Measurements from ENCODE around the gene PHF10.
A peak's percentile ranks its signal among the peaks of the same experiment; 100 is the strongest.

PHF10 gene

GRCh38 chr6:169669889-169670288 lies 54.4 kb downstream of the PHF10 start:
- peak; percentile 74 for DNase-seq

- DNase-seq: no peak
These were observed 55.2 kb downstream of the PHF10 start for GRCh38 chr6:169669147-169669546.

- DNase-seq: no peak
These were observed 56.0 kb downstream of the PHF10 start for GRCh38 chr6:169668203-169668847.

GRCh38 chr6:169667716-169668115 lies 56.6 kb downstream of the PHF10 start:
- DNase-seq: no peak

DNA sequence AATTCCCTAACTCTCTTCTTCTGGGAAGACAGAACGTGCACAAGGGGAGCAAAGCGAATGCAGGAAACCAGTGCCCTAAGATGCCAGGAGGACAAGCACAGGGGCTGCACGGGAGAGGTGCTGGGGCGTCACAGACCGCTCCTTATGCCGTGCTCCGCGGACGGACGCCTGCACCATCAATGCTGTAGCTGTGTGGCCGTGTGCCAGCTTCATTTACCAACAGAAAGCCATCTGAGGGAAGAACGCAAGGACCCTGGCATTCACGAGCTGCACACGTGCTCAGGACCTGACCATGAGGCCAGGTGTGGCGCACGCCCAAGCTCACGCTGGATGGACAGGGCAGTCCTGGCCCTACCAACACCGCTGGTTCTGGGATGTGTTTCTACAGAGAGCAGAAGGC lies 57.9 kb downstream of the PHF10 start:
- DNase-seq: no peak

- no peak for DNase-seq
These were observed 59.0 kb downstream of the PHF10 start for GRCh38 chr6:169665289-169665688.

- DNase-seq: no peak
These were observed 60.1 kb downstream of the PHF10 start for GRCh38 chr6:169664227-169664626.

DNA sequence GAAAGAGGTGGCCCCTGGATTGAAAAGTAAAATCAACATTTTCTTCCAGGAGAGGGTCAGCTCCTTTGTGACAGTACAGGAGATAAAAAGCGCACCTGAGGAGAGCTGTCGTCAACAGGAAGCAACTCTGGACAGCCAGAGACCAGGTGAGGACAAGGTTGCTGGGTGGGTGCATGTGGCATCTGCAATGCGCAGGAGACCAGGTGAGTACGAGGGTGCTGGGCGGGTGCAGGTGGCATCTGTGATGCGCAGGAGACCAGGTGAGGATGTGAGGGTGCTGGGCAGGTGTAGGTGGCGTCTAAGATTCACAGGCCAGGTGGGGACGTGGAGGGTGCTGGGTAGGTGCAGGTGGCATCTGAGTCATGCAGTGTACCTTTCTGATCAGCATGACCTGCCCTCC lies 60.8 kb downstream of the PHF10 start:
- DNase-seq: no peak

- no peak for DNase-seq
These were observed 62.9 kb downstream of the PHF10 start for GRCh38 chr6:169661391-169661756.

DNA sequence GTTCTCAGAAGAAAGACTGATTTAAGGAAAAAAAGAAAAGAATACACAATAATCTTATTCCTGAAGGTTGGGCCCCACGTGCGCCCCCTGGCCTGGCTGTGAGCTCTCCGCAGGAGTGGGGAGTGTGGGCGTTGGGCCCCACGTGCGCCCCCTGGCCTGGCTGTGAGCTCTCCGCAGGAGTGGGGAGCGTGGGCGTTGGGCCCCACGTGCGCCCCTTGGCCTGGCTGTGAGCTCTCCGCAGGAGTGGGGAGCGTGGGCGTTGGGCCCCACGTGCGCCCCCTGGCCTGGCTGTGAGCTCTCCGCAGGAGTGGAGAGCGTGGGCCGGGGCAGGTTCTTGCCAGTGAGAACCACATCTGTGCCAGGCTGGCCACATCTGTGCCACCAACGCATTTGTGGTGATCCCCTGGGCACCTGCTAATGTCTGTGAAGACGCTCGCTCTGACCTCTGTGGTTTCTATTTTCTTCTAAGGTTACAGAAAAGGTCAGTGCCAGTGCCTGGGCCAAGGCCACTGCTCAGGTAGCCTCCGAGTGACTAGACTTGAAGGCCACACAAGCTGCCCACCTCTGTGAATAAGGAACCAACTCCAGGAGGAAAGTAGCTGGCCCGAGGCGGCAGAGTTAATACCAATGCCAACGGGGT lies 63.4 kb downstream of the PHF10 start:
- DNase-seq: no peak

DNA sequence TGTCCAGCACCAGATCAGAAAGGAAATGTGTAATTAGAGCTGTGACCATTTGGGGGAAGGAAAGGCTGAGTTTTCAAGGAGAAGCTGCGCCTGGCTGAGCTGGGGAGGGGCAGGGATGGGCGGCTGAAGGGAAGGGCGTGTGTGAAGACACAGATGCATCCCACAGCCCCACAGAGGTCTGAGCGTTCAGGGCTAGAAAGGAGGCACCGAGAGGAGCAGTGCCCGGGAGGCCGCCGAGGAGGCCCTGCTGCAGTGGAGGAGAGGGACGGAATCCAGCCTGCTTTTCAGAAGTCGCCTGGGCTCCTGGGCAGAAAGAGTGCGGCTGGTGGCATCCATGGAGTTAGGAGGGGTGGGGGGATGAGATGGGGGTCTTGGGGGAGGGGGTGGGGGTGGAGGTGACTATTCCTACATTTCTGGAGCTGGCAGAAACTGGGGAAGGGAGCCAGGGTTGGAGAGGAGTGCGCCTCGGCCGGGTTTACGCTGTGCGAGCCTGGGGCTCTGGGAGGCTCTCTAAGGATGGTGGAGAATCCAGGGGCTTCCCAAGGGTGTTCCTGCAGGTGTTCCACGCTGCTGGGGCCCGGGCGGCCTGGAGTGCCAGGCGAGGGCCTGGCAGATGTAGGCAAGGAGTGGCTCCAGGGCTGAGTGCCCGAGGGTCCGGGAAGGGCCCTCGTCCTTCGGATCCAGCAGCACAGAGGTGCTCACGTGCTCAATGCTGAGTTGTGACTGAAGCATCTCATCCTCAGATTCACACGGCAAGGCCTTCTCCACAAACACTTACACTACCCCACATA lies 64.3 kb downstream of the PHF10 start:
- DNase-seq: no peak

- no peak for DNase-seq
These were observed 67.1 kb downstream of the PHF10 start for GRCh38 chr6:169657284-169657610.

GRCh38 chr6:169656546-169657283 lies 67.6 kb downstream of the PHF10 start:
- DNase-seq: no peak

DNA sequence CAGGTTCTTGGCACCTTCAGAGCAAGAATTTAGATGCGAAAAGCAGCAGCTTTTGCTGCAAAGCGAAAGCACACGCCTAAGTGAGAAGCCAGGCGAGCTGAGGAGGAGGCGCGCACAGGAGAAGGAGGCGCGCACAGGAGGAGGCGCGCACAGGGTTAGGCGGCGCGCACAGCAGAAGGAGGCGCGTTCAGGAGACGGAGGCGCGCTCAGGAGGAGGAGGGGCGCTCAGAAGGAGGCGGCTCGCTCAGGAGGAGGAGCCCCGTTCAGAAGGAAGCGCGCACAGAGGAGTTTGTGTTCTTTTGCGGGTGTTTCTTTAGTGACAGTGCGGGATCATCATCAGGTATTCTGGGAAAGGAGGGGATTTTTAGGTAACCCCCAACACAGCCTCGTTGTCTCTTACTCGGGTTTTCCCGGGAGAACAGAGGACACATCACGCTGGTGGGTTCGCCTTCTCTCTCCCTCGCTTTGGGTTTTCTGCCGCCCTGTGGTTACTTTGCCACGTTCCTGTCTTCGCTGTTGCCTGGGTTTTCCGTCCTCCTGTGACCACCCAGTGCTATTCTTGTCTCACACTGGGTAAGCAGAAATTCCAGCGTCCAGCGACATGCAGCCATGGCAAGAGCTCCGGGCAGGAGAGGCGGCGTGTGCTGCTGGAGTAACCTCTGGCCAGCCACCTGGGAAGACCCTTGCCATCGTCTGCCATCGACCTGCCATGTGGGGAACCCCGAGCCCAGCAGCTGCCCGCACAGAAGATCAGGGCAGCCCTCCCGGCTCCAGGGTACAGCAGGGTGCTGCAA lies 69.5 kb downstream of the PHF10 start:
- peak; percentile 57 for DNase-seq
